Activated CD4-positive, alpha-beta T cell treated with anti-CD3 and anti-CD28 coated beads, Interleukin-2, amount 50 U/mL, for 24 hours (primary cell): Measurements from ENCODE around the gene TLX2.

Experiments
- DNase-seq, 2 donors: peaks; one replicate each; pipeline ENCODE4 v3.0.0-alpha.2; 2020; ENCODE audit warnings: low read depth in 1 of 2, low spot score in 1 of 2

The TLX2 gene

GRCh38 chr2:74531666-74532065 lies 17.4 kb downstream of the TLX2 start:
- no peak for DNase-seq

- DNase-seq: no peak
Observed at GRCh38 chr2:74532222-74532621, 18.0 kb downstream of the TLX2 start.

GRCh38 chr2:74533464-74533863 lies 19.2 kb downstream of the TLX2 start:
- no peak for DNase-seq

- DNase-seq: no peak
Observed at GRCh38 chr2:74534411-74534810, 20.2 kb downstream of the TLX2 start.

- DNase-seq: no peak
Observed at GRCh38 chr2:74535440-74535965, 21.3 kb downstream of the TLX2 start.

GRCh38 chr2:74536166-74536950 lies 22.1 kb downstream of the TLX2 start:
- DNase-seq: no peak

GRCh38 chr2:74537140-74537539 lies 22.9 kb downstream of the TLX2 start:
- no peak for DNase-seq

GRCh38 chr2:74538881-74539339 lies 24.7 kb downstream of the TLX2 start:
- no peak for DNase-seq

GRCh38 chr2:74540291-74540690 lies 26.0 kb downstream of the TLX2 start:
- no peak for DNase-seq

GRCh38 chr2:74542978-74543377 lies 28.7 kb downstream of the TLX2 start:
- DNase-seq: no peak

- DNase-seq: no peak
Observed at GRCh38 chr2:74544634-74545033, 30.4 kb downstream of the TLX2 start.

GRCh38 chr2:74546004-74546403 lies 31.8 kb downstream of the TLX2 start:
- DNase-seq: no peak

GRCh38 chr2:74548285-74548899 lies 34.1 kb downstream of the TLX2 start:
- no peak for DNase-seq

- DNase-seq: no peak
Observed at GRCh38 chr2:74548900-74549826, 34.9 kb downstream of the TLX2 start.

GRCh38 chr2:74550231-74550630 lies 36.0 kb downstream of the TLX2 start:
- DNase-seq: no peak

- no peak for DNase-seq
Observed at GRCh38 chr2:74551530-74551929, 37.3 kb downstream of the TLX2 start.

- no peak for DNase-seq
Observed at GRCh38 chr2:74551942-74552913, 38.0 kb downstream of the TLX2 start.

GRCh38 chr2:74552914-74553811 lies 38.9 kb downstream of the TLX2 start:
- no peak for DNase-seq
